ENCODE measurements around the gene EFHC1.

DNA sequence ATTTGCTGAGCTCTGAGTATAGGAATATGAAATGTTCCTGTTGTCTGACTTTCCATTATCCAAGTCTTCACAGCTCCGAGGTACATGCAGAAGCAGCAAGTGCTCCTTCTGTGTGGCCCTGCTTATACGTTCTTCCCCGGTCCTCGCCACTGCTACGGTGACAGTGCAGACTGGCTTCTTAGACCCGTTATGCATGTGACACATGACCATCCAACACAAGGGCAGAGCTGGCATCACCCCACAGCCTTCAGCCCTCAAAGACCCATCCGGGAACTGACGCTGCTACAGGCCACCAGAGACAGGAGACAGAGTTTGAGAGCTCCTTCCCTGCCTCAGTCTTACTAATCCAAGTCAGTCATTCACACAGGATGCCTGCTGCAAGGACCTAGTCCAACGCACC is 86.3 kb downstream of the EFHC1 start:
- TF ChIP-seq EZH2 (IDR thresholded peaks at IDR 0.05; ENCODE audit: low read length): no peak
- TF ChIP-seq, protein P1, sequence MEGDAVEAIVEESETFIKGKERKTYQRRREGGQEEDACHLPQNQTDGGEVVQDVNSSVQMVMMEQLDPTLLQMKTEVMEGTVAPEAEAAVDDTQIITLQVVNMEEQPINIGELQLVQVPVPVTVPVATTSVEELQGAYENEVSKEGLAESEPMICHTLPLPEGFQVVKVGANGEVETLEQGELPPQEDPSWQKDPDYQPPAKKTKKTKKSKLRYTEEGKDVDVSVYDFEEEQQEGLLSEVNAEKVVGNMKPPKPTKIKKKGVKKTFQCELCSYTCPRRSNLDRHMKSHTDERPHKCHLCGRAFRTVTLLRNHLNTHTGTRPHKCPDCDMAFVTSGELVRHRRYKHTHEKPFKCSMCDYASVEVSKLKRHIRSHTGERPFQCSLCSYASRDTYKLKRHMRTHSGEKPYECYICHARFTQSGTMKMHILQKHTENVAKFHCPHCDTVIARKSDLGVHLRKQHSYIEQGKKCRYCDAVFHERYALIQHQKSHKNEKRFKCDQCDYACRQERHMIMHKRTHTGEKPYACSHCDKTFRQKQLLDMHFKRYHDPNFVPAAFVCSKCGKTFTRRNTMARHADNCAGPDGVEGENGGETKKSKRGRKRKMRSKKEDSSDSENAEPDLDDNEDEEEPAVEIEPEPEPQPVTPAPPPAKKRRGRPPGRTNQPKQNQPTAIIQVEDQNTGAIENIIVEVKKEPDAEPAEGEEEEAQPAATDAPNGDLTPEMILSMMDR (optimal IDR thresholded peaks at IDR 0.05 in 1 of 3, IDR thresholded peaks at IDR 0.05 in 1 of 3, conservative IDR thresholded peaks at IDR 0.05 in 1 of 3; ENCODE audit: extremely low read depth in 1 of 3, insufficient read depth in 2 of 3, low read length in 3 of 3): no peak

All from keratinocyte (primary cell).